Pulmonary artery endothelial cell (primary cell): ENCODE measurements around the gene DPYSL5. TPM values are rescaled to one million over a fixed set of nuclear protein-coding genes. Genes with fewer than 3 reads are reported as not detected.

Source experiments
- DNase-seq: peaks from one replicate; pipeline ENCODE4 v3.0.0-alpha.2; 2011; ENCODE audit warnings: low read depth, low spot score
- total RNA-seq: library from RNA; depleted of rRNA; stranded (reverse); fragments of >200 nt; gene quantifications from 2 replicates; pipeline ENCODE4 v1.2.3, GENCODE V29; 2014

Gene DPYSL5
- total RNA-seq, 1 donor from 2014 or later, result not detected

DNA sequence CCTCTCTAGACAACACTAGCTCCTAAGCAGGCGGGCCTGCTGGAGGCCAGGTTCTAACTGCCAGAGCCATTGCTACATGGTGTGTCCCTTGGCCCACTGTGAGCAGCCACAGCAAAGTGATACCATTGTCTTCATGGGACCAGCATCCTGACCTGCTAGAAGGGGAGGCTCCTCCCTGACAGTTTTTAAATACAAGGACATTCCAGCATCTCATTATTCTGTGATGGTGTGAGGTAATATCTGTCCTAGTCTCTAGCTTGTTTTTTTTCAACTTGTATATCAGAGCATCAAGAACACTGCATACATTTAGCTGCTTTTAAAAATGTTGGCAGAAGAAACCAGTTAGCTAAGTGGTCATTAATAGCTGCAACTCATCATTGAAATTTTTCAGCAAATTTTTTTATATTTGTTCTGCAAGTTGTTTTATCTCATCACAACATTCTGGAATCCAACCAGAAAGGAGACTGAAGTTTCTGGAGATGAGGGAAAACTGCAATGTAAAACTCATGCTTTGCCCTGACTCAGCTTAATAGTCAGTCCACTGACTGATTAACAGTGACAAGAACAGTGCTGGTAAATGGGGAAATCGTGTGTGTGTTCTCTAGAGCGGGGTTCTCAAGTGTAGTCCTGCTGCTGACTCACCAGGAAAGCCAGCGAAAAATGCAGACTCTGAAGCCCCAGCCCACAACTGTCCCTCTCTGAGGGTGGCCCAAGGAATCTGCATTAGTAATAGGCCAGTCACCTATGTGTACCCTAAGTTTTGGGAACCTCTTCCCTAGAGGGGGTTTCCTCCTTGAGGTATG, 140.3 kb downstream of the DPYSL5 start:
- no peak for DNase-seq

GRCh38 chr2:26989156-26989555, 141.2 kb downstream of the DPYSL5 start:
- DNase-seq, result no peak

DNA sequence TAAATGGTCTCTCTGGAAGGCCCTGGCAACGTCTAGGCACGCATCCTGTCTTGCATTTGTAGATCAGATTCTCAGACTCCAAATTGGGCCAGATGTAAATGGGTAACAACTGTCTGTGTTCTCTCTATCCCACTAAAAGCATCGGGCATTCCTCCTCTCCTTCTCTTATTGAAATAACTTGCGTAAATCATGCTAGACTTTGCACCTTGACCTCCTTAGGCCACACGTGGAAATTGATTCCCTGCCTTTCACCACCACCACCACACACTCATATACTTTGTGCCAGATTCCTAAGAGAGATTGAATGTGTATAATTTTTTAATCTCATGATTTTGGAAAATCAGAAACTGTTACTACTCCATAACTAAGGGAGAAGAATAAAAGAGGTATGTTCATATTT, 143.8 kb downstream of the DPYSL5 start:
- no peak for DNase-seq

DNA sequence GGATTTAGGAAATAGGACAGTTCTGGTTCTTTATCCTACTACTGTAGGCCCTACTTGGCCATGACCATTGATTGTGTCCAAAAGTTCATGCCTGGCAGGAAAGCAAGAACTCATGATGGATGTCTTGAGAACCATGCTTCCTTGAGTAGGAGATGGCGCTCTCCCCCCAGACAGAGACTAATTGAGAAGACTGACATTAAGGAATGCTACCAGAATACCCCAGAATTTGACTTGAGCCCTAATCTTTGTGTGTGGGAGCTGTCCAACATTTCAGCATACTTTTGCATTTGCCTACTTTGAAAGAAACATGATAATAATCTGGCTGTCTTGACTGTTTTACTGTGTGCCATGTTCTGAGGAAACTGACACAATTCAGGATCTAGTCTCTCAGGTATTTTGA, 145.8 kb downstream of the DPYSL5 start:
- DNase-seq, result no peak

GRCh38 chr2:26994983-26995382, 147.1 kb downstream of the DPYSL5 start:
- DNase-seq, result no peak

- DNase-seq, result no peak
These were observed 149.5 kb downstream of the DPYSL5 start for GRCh38 chr2:26997394-26997793.

- no peak for DNase-seq
These were observed 150.4 kb downstream of the DPYSL5 start for GRCh38 chr2:26998323-26998722.

Other genes with a start within 250 kb of the DPYSL5 start
- gene CIB4, start 206.8 kb upstream of the DPYSL5 start, total RNA-seq, result not detected in 2 replicates
- not detected in 2 replicates for gene KCNK3, start 155.4 kb upstream of the DPYSL5 start, total RNA-seq
- gene SLC35F6, start 83.8 kb upstream of the DPYSL5 start, total RNA-seq, result 21.9 and 33.6 TPM in 2 replicates
- 14.2 and 28.3 TPM in 2 replicates for gene CENPA, start 62.1 kb upstream of the DPYSL5 start, total RNA-seq
- gene MAPRE3, start 122.5 kb downstream of the DPYSL5 start, total RNA-seq, result 1.1 and 2.0 TPM in 2 replicates
- gene TMEM214, start 184.8 kb downstream of the DPYSL5 start, total RNA-seq, result 21.2 and 26.9 TPM in 2 replicates
- 18.8 and 24.3 TPM in 2 replicates for gene AGBL5, start 203.5 kb downstream of the DPYSL5 start, total RNA-seq
- gene OST4, start 223.5 kb downstream of the DPYSL5 start, total RNA-seq, result 360 and 398 TPM in 2 replicates
- 13.8 and 21.6 TPM in 2 replicates for gene EMILIN1, start 230.5 kb downstream of the DPYSL5 start, total RNA-seq
- 2.1 and 4.6 TPM in 2 replicates for gene KHK, start 238.6 kb downstream of the DPYSL5 start, total RNA-seq